NCI-H446 treated with DMSO at 0.1 percent for 48 hours (cell line): Measurements from ENCODE around the gene SLC6A18.
"Not testable (repeated sequence)": the region's sequence is repeated elsewhere in the genome, so short reads cannot be mapped to it uniquely, and the experiment has no call there.

Source experiments
- DNase-seq: peaks from one replicate; lab custom pipeline; 2025; lab: John Stamatoyannopoulos, UW

SLC6A18 gene

GRCh38 chr5:1215320-1216096, 9.7 kb upstream of the SLC6A18 start:
- DNase-seq, result no peak

DNA sequence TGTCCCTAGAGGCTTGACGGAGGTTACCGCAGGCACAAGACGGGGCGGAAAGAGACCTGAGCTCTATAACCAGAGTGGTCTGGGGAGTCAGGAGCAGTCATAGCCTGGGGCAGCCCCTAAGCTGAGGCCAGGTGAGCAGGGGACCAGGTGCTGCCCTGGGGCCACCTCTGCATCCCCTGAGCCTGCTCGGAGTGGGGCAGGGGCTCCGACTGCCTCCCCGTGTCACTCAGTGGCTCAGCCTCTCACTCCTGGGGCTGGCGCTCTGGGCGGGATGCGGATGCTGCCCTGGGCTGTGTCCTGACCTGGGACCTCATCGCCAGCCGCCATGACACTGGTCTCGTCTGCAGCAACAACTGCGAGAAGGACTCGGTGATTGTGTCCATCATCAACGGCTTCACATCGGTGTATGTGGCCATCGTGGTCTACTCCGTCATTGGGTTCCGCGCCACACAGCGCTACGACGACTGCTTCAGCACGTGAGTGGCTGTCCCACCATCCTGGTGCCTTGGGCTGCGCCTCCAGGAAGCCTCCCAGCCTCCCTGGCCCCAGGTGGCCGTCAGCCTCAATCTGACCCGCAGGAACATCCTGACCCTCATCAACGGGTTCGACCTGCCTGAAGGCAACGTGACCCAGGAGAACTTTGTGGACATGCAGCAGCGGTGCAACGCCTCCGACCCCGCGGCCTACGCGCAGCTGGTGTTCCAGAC, 8.8 kb upstream of the SLC6A18 start:
- no peak for DNase-seq

DNA sequence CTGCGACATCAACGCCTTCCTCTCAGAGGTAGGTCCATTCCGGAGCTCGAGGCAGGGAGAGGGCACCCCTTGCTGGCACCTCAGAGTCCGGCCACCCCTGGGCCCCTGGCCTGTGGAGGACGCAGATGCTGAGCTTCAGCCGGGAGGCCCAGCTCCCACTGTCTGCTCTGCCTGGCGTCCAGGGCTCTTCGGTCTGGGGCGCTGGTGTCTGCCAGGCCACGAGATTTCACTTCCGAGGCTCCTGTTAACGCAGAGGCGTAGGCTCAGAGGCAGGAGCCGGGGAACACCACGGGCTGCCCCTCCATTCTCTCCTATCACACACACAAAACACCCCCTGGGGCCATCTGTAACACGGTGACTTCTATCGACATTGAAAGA, 8.3 kb upstream of the SLC6A18 start:
- no peak for DNase-seq

GRCh38 chr5:1217596-1218206, 7.5 kb upstream of the SLC6A18 start:
- no peak for DNase-seq

DNA sequence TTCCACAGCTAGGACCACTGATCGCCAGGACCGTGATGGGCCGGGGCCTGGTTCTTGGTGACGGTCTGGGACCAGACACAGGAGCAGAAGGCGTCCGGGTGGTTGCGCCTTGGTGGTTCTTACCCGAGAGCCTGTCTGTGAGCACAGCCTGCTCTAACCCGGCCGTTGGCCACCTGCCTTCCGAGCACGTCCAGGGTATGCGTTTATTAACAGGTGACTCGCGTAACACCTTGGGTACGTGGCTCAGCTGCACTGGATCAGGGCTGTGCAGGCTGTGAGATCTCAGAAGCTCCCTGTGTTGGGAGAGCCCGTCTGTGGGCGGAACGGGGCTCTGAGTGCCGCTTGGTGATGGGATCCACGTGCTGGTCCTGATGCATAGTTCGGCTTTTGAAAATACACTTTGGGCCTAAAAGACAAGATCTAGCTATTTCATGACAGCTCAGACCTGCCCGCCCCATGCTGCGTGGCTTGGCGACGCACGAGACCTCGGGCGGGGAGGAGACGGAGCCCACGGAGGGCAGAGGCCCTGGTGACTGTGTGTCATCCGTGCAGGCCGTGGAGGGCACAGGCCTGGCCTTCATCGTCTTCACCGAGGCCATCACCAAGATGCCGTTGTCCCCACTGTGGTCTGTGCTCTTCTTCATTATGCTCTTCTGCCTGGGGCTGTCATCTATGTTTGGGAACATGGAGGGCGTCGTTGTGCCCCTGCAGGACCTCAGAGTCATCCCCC, 6.7 kb upstream of the SLC6A18 start:
- no peak for DNase-seq

GRCh38 chr5:1219098-1219767, 5.9 kb upstream of the SLC6A18 start:
- no peak for DNase-seq

GRCh38 chr5:1219768-1220100, 5.4 kb upstream of the SLC6A18 start:
- no peak for DNase-seq

DNA sequence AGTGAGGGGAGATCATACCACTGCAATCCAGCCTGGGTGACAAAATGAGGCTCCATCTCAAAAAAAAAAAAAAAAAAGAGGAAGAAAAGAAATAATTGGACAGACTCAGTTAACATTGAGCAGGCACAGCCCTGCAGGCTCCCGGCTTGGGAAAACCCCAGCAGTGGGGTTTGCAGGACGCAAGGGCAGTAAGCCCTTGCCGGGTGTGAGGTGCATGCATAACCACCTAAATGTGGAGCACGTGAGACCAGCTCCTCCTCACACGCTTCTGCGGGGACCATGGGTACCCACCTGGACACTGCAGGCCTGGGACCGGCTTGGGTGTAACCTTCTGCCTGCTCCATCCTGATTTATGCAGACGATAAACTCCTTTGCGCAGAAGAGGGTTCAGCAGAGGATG, 4.8 kb upstream of the SLC6A18 start:
- DNase-seq, result no peak

- DNase-seq, result no peak
Observed at GRCh38 chr5:1220831-1221230, 4.3 kb upstream of the SLC6A18 start.

- no peak for DNase-seq
Observed at GRCh38 chr5:1221721-1222120, 3.5 kb upstream of the SLC6A18 start.

GRCh38 chr5:1222147-1222546, 3.0 kb upstream of the SLC6A18 start:
- DNase-seq, result no peak

DNA sequence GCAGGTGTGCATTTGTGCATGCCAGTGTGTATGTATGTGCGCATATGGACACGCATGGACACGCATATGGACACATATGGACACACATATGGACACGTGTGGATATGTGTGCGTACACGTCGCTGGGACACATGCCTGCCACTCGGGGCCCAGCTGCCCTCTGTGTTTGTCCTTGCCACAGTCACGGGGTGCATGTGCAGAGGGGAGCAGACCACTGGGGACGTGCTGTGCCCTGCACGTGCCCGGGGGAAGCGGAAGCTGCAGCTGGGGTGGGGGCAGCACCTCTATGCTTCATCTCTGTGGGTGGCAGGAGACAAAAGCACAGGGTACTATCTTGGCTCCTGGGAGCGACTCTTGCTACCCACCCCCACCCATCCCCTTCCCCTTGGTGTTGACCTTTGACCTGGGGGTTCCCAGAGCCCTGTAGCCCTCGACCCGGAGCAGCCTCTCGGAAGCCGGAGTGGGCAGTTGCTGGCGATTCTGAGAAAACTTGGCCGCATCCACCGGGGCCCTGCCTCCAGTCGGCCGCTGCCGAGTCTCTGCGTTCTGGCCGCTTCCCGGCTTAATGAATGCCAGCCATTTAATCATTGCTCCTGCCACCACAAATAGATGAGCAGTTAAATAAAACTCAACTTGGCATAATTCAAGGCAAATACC, 2.4 kb upstream of the SLC6A18 start:
- DNase-seq, result no peak

GRCh38 chr5:1223278-1223670, 1.9 kb upstream of the SLC6A18 start:
- DNase-seq, result no peak

DNA sequence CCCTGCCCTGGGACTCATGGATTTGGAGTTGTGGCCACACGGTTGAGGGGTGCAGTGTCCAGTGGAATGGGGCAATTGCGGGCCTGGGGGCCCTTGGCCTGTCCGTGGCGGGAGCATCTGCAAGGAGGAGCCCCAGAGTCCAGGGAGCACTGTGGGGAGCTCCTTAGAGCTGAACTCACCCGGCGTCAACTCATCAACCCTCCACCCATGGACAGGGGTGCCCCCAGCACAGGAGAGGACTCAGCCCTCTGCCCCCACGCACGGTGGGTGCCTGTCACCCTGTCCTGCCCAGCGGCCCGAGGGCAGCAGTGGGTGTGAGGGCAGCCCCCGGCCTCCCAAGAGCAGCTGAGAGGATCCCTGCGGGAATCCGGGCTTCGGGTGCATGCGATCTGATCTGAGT, 550 bp upstream of the SLC6A18 start:
- DNase-seq, result no peak

DNA sequence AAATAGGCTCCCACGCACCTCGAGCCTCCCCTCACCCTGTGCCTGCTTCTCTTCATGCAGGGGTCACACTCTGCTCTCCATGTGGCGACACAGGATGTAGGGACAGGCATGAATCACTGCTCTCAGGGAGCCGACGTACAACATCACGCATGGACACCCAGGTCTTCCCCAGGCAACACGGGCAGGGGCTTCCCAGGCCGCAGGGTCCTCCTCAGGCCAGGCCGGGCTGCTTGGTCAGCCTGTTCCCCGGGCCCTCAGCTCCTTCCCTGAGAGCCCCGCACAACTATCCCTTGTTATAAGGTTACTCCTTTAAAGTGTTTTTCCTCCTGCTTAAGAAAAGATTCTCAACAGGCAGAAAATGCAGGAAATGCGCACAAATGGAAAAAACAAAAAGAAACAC, 1.1 kb downstream of the SLC6A18 start:
- no peak for DNase-seq

- no peak for DNase-seq
Observed at GRCh38 chr5:1226839-1227581, 1.8 kb downstream of the SLC6A18 start.

GRCh38 chr5:1227667-1228066, 2.5 kb downstream of the SLC6A18 start:
- no peak for DNase-seq

- DNase-seq, result no peak
Observed at GRCh38 chr5:1228120-1228519, 2.9 kb downstream of the SLC6A18 start.

DNA sequence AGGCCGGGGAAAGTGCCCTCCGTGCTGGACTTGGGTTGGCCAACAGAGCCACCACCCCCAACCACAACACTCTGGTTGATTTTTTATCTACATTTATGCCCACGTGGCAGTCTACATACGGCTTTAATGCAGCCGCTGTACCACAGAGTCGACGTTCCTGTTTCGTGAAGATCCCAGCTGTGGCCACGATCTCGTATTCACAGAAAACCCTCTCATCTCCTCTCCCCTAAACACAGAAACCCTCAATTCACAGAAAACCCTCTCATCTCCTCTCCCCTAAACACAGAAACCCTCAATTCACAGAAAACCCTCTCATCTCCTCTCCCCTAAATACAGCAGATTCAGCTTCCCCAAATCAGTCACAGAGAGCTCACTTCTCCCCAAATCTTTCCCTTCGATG, 3.8 kb downstream of the SLC6A18 start:
- not testable (repeated sequence) for DNase-seq

GRCh38 chr5:1229822-1230221, 4.6 kb downstream of the SLC6A18 start:
- DNase-seq, result no peak

DNA sequence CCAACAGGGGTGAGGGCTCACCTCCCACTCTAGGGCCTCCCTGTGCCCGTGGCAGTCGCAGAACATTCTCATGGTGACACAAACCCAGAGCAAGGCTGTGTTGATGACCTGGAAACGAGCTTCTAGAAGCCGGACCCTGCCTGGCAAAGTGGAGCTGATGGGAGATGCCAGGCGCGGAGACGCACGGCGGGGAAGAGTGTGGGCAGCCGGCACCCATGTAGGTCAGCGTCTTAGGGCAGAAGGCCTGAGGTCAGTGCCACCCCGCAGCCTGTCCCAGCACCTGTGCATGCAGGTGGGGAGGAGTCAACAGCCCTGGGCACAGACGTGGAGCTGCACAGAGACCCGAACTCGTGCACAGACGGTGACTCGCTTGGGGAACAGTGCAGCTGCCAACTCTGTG, 5.4 kb downstream of the SLC6A18 start:
- no peak for DNase-seq
